Stimulated activated effector memory CD8-positive, alpha-beta T cell treated with anti-CD3 and anti-CD28 coated beads, Interleukin-12 subunit alpha, Interleukin-12 subunit beta, amount 100 ng/mL, for 72 hours (primary cell): ENCODE results near the gene ENOPH1.
"Not testable (repeated sequence)": the region's sequence is repeated elsewhere in the genome, so short reads cannot be mapped to it uniquely, and the experiment has no call there.

Experiments used
- ATAC-seq: fragments of 150-1000 bp; cut with Tn5 transposase; 2 replicates; pipeline ENCODE4 v1.10.0; 2021
- DNase-seq, 2 donors: peaks; one replicate each; pipeline ENCODE4 v3.0.0; 2021 to 2022; ENCODE audit warnings: low spot score in 2 of 2
- H3K27ac Mint-ChIP-seq: one replicate; pipeline ENCODE4 v1.8.0; 2022; ENCODE audit warnings: mild to moderate bottlenecking, mixed read lengths
- H3K36me3 Mint-ChIP-seq: one replicate; pipeline ENCODE4 v1.8.0; 2022; ENCODE audit warnings: mild to moderate bottlenecking, mixed read lengths
- H3K4me1 Mint-ChIP-seq: one replicate; pipeline ENCODE4 v1.8.0; 2022; ENCODE audit warnings: mixed read lengths
- H3K4me3 Mint-ChIP-seq: one replicate; pipeline ENCODE4 v1.8.0; 2022; ENCODE audit warnings: mild to moderate bottlenecking, mixed read lengths
- H3K9me3 Mint-ChIP-seq: one replicate; pipeline ENCODE4 v1.8.0; 2022; ENCODE audit warnings: mixed read lengths

The ENOPH1 gene

DNA sequence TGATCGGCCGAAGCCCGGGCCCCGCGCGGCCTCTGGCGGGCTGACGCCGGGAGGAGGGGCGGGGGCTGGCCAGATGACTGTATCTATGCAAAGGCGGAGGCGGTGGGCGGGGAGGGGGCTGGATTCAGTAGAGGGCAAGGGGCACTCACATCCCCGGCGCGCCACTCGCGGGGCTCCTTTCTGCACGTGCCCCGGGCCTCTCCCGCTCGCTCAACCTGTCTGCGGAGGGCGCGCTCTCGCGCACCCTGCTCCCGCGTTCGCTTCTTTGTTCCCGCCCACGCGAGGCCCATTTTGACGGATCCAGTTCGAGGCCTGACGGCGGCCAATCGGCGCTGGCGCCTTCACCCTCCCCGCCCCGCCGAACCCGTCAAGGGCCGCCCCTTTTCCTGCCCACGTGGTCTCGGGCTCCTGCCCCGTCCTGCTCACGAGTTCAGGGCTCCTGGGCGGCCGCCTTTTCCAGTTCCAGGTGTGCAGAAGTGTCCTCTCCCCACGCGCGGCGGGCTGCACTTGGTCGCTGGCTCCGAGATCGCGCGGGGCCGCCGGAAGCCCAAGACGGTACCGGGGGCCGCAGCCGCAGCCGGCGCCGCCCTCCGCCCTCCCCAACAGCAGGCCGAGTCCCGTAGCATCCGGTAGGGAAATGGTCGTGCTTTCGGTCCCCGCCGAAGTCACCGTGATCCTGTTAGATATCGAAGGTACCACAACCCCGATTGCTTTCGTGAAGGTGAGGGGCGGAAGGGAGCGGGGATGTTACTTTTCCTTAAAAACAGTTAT, at the start of gene ENOPH1, which contains the start of gene HNRNPDL:
Gene ENOPH1 (plus strand): TSS at position 398 of the 771 bp plus-strand sequence. CDS start 240 bp downstream, at position 638.
Gene HNRNPDL (minus strand): TSS at position 270 of the 771 bp plus-strand sequence. CDS start 772 bp downstream, outside the sequence.
- Mint-ChIP-seq H3K36me3 (peaks cover 95% of the 10 kb centered on the region), H3K4me3 (peak within 1 kb of the TSS; percentile 97), H3K27ac (peak within 1 kb of the TSS; percentile 100), H3K4me1 (peaks cover 54% of the 10 kb centered on the region), H3K9me3 (no peaks in the 10 kb centered on the region)
- ATAC-seq (peak; percentile 82), DNase-seq (peak; percentile 97 to 98)

DNA sequence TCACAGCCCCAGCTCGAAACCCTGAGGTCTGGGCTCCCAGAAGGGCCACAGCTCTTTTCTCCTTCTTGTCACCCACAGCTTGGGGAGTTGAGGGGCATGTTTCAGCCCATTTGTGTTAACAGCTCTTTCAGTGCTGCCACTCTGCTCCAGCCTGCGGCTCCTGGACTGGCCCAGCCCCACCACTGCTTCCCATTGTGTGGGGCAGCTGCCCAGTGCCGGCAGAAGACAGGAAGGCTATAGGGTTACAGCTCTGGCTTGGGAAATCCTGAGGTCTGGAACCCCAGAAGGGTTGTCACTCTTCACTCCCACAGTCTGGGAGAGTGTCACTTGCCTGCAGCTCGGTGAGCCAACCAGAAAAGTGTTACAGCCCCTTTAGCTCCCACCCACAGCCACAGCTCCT, 49.6 kb upstream of the ENOPH1 start:
- Mint-ChIP-seq H3K9me3 (no peaks in the 10 kb centered on the region), H3K4me3 (no peak overlapping the region), H3K36me3 (no peaks in the 10 kb centered on the region), H3K4me1 (peaks cover 19% of the 10 kb centered on the region), H3K27ac (no peak overlapping the region)
- ATAC-seq (peak; percentile 13), DNase-seq (no peak)

DNA sequence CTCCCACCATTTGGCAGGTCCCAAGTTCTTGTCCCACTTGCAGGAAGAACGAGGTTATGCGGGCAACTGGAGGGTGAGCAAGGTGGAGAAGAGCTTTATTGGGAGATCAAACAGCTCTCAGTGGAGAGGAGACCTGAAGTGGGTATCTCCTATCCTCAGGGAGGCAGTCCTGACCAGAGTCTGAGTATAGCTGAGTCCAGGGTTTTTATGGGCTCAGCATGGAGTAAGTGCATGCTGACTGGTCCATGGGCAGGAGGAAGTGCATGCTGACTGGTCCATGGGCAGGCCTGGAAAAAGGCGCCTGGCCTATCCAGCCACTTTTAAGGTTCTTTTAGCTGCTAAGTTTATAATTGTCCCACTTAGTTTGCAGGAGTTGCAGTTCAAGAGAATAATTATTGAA, 49.2 kb upstream of the ENOPH1 start:
- ATAC-seq = no peak
- H3K4me3 Mint-ChIP-seq = no peak overlapping the region

DNA sequence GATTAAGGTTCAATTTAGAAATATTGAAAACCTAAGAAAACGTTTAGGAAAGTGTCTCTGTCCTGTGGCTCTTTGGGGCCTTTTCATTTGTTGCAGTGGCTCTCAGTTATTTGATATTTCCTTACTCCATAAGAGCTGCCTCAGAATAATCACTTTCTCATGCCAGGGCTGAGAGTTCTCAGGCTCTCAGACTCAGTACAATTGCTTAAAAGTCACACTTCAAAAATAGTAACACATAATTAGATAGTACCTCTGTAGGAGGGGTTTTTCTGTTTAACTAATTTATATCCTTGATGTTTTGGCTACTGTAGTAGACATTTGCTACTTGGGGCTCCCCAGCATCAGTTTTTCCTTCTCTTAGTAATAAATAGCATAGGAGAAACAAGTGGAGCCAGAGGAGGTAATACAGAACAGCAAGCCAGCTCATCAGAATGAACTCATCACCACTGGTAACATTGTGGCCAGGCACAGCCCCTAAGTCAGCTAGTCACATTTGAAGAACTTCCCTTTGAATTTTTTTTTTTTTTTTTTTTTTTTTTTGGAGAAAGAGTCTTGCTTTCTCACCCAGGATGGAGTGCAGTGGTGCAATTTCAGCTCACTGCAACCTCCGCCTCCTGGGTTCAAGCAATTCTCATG, 48.6 kb upstream of the ENOPH1 start:
- no peak for DNase-seq
- ATAC-seq = peak; percentile 65
- peaks cover 12% of the 10 kb centered on the region for H3K4me1 Mint-ChIP-seq
- no peaks in the 10 kb centered on the region for H3K9me3 Mint-ChIP-seq
- H3K36me3 Mint-ChIP-seq = no peaks in the 10 kb centered on the region
- H3K4me3 Mint-ChIP-seq = no peak overlapping the region
- no peak overlapping the region for H3K27ac Mint-ChIP-seq

More for the DNA sequence above, 49.2 kb upstream of the ENOPH1 start:
- Mint-ChIP-seq H3K27ac (no peak overlapping the region), H3K4me1 (peaks cover 17% of the 10 kb centered on the region), H3K36me3 (no peaks in the 10 kb centered on the region), H3K9me3 (no peaks in the 10 kb centered on the region)
- no peak for DNase-seq

DNA sequence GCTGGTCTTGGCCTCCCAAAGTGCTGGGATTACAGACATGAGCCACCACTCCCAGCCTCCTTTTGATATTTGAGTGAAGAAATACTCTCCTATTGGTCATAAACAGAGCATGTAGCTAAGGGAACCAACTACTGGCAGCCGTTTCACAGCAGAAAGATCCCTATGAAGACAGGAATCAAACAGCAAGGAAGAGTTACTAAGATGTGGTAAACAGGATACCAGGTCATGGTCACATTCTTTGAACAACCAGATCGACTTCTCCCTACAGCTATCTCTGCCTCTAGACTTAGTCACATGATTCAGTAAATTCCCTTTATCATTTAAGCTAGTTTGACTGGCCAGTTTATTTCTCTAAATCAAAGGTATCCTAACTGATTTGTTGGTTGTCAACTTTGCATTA, 47.6 kb upstream of the ENOPH1 start:
- H3K4me1 Mint-ChIP-seq = peaks cover 8% of the 10 kb centered on the region
- DNase-seq (no peak), ATAC-seq (no peak)
- H3K36me3 Mint-ChIP-seq = no peaks in the 10 kb centered on the region
- H3K9me3 Mint-ChIP-seq = no peaks in the 10 kb centered on the region
- no peak overlapping the region for H3K4me3 Mint-ChIP-seq
- no peak overlapping the region for H3K27ac Mint-ChIP-seq

DNA sequence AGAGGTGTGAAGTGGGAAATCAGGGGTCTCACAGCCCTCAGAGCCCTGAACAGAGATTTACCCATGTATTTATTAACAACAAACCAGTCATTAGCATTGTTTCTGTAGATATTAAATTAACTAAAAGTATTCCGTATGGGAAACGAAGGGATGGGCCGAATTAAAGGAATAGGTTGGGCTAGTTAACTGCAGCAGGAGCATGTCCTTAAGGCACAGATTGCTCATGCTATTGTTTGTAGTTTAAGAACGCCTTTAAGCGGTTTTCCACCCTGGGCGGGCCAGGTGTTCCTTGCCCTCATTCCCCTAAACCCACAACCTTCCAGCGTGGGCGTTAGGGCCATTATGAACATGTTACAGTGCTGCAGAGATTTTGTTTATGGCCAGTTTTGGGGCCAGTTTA, 44.1 kb upstream of the ENOPH1 start:
- not testable (repeated sequence) for DNase-seq, H3K27ac Mint-ChIP-seq, H3K9me3 Mint-ChIP-seq, ATAC-seq, H3K36me3 Mint-ChIP-seq, H3K4me3 Mint-ChIP-seq, H3K4me1 Mint-ChIP-seq

DNA sequence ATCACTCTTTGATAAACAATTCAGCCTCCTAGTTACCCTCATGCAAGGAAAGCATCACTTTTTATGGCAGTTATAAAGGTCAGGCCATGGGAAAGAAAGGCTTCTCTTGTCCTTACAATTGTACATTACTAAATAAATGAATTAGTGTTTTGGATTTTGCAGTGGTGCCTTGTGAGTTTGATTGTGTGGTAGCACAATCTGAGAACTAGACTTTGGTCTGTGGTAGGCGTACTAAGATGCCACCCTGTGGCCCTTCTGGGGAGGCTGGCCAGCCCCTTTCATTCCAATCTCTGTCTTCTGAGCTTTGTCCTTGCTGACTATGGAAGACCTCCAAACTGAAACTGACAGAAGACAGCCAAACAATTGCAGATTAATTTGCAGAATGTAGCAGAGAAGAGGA, 42.0 kb upstream of the ENOPH1 start:
- no peaks in the 10 kb centered on the region for H3K36me3 Mint-ChIP-seq
- DNase-seq (no peak), ATAC-seq (no peak)
- peaks cover 6% of the 10 kb centered on the region for H3K4me1 Mint-ChIP-seq
- H3K27ac Mint-ChIP-seq = no peak overlapping the region
- H3K9me3 Mint-ChIP-seq = no peaks in the 10 kb centered on the region
- H3K4me3 Mint-ChIP-seq = no peak overlapping the region

DNA sequence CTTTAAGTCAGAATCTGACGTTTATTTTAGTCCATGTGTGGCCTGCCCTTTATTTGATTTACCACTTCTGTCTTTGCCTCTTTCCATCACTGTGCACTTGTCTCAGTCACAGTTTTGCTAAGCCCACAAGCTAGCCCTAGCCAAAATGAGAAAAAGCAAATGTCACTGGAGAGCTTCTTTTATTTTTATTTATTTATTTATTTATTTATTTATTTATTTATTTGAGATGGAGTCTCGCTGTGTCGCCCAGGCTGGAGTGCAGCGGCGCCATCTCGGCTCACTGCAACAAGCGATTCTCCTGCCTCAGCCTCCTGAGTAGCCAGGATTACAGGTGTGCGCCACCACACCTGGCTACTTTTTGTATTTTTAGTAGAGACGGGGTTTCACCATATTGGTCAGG, 40.3 kb upstream of the ENOPH1 start:
- H3K36me3 Mint-ChIP-seq, H3K27ac Mint-ChIP-seq, H3K9me3 Mint-ChIP-seq, DNase-seq, H3K4me1 Mint-ChIP-seq, H3K4me3 Mint-ChIP-seq, ATAC-seq: not testable (repeated sequence)

DNA sequence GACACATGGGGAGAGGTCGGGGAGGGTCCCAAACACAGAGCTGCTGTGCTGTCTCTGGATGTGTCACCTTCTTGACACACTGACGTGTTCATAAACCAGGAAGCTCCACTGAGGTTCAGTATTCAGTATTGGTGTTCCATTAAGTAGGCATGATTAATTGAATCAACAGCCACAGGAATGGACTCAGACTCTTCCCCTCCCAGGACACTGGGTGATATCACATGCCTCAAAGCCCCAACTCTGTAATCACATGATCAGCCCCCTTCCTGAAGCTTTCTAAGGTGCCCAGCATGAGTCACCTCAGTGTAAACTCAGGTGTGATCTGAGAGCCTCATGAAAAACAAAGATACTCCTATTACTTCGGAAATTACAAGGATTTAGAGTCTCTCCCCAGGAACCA, 35.5 kb upstream of the ENOPH1 start:
- no peaks in the 10 kb centered on the region for H3K36me3 Mint-ChIP-seq
- no peaks in the 10 kb centered on the region for H3K9me3 Mint-ChIP-seq
- no peak for DNase-seq
- H3K4me1 Mint-ChIP-seq = no peaks in the 10 kb centered on the region
- no peak for ATAC-seq
- H3K4me3 Mint-ChIP-seq = no peak overlapping the region
- no peak overlapping the region for H3K27ac Mint-ChIP-seq

DNA sequence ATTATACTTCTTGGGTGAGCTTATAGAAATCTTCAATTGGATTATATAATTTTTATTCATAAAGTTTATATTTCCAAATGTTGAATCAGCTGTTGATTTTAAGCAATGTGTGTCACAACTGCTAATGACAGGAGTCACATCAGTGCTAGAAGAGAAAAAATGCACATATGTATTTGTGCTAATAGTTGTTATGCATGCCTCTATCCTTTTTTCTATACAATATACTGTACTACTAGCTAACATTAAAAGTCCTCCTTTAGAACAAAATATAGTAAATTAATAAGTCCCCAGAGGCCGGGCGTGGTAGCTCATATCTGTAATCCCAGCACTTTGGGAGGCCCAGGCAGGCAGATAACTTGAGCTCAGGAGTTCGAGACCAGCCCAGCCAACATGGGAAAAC, 32.9 kb upstream of the ENOPH1 start:
- ATAC-seq (no peak), DNase-seq (no peak)
- Mint-ChIP-seq H3K36me3 (no peaks in the 10 kb centered on the region), H3K4me1 (no peaks in the 10 kb centered on the region), H3K27ac (no peak overlapping the region), H3K4me3 (no peak overlapping the region), H3K9me3 (no peaks in the 10 kb centered on the region)

DNA sequence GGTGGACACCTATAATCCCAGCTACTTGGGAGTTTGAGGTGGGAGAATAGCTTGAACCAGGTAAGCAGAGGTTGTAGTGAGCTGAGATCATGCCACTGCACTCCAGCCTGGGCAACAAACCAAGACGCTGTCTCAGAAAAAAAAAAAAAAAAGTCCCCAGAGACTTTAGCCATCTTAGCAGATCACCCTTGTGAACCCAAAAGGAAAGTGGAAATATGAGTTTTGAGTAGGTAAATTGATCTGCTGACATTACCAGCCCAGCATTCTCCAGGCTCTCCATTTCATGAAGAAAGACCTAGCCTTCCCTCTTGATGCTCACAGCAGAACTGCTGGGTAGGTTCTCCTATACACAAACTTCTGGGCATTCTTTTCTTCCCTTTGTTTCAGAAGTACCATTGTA, 32.1 kb upstream of the ENOPH1 start:
- H3K9me3 Mint-ChIP-seq = no peaks in the 10 kb centered on the region
- H3K4me1 Mint-ChIP-seq = no peaks in the 10 kb centered on the region
- ATAC-seq (no peak), DNase-seq (no peak)
- H3K4me3 Mint-ChIP-seq = no peak overlapping the region
- H3K27ac Mint-ChIP-seq = no peak overlapping the region
- no peaks in the 10 kb centered on the region for H3K36me3 Mint-ChIP-seq

DNA sequence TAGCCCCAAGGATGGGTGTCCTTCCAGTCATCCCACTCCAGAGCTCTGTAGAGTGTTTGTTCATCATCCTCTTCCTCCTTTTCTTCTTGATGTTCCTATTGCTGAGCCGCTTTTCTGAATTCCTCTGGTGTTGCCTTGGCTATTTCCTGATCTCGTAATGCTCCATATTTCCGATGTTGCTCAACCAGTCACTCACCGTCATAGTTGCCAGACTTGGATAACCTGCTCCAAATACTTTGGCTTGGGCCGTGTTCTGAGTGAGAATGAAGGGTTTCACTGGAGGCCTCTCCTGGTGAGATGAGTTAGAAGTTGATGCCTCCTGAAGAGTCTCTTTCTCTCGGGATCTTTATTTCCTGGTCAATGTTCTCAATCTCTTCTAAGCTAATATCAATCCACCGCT, 28.8 kb upstream of the ENOPH1 start:
- H3K4me1 Mint-ChIP-seq = no peaks in the 10 kb centered on the region
- ATAC-seq (no peak), DNase-seq (no peak)
- H3K36me3 Mint-ChIP-seq = no peaks in the 10 kb centered on the region
- no peak overlapping the region for H3K27ac Mint-ChIP-seq
- no peak overlapping the region for H3K4me3 Mint-ChIP-seq
- no peaks in the 10 kb centered on the region for H3K9me3 Mint-ChIP-seq

DNA sequence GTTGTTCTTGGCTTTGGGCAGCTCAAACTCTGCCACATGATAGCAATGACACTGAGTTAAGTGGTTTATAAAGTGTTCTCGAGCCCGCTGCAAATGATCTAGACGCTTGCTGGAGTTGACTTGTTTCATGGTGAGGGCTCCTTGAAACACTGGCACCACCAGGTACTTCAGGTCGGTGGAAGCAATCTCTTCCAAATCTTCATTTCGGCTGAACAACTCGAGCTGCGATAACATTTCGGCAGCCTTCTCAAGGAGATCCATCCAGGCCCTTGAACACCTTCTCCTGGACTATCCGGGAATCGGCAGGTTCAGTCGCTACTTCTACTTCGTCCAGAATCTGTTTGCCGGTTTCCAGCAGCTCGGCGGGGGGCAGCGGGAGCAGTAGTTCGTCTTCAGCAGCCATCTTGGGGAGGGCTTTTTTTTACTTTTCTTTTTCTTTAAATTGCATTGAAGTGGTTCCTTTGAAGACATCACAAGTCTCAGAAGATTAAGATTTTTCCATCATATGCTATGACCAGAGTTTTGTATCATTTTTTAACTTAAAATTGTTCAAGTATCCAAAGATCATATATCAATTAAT, 28.1 kb upstream of the ENOPH1 start:
- no peaks in the 10 kb centered on the region for H3K36me3 Mint-ChIP-seq
- DNase-seq (no peak), ATAC-seq (no peak)
- no peaks in the 10 kb centered on the region for H3K4me1 Mint-ChIP-seq
- H3K27ac Mint-ChIP-seq = no peak overlapping the region
- no peak overlapping the region for H3K4me3 Mint-ChIP-seq
- H3K9me3 Mint-ChIP-seq = no peaks in the 10 kb centered on the region

DNA sequence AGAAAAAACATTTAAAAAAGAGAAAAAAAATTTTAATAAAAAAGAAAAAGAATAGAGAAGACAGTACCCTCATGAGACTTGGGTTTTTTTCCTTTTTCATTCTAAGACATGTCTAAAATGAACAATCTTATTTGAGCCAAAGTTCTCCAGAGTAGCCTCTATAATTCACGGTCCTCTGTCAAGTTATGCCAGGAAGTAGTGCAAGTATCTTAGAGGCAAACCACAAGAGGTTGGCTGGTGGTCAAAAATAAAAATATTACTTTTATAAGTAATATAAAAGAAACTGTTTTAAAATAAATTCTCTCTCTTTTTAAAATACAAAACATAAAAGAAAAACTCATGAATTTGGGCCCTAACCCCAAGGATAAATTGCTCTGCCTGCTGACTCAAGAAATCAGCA, 26.7 kb upstream of the ENOPH1 start:
- H3K4me1 Mint-ChIP-seq = no peaks in the 10 kb centered on the region
- H3K4me3 Mint-ChIP-seq = no peak overlapping the region
- no peak overlapping the region for H3K27ac Mint-ChIP-seq
- DNase-seq (no peak), ATAC-seq (no peak)
- H3K36me3 Mint-ChIP-seq = no peaks in the 10 kb centered on the region
- H3K9me3 Mint-ChIP-seq = no peaks in the 10 kb centered on the region

DNA sequence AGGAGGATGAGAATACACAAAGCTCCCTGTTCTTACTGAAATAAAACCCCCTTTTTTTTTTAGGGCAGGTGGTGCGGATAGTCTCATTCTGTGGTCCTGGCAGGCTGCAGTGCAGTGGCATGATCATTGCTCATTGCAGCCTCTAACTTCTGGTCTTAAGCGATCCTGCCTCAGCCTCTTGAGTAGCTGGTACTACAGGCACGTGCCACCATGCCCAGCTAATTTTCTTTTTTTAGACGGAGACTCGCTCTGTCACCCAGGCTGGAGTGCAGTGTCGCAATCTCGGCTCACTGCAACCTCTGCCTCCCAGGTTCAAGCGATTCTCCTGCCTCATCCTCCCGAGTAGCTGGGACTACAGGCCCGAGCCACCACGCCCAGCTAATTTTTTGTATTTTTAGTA, 15.3 kb upstream of the ENOPH1 start:
- H3K4me1 Mint-ChIP-seq, ATAC-seq, DNase-seq, H3K36me3 Mint-ChIP-seq, H3K4me3 Mint-ChIP-seq, H3K27ac Mint-ChIP-seq, H3K9me3 Mint-ChIP-seq: not testable (repeated sequence)

DNA sequence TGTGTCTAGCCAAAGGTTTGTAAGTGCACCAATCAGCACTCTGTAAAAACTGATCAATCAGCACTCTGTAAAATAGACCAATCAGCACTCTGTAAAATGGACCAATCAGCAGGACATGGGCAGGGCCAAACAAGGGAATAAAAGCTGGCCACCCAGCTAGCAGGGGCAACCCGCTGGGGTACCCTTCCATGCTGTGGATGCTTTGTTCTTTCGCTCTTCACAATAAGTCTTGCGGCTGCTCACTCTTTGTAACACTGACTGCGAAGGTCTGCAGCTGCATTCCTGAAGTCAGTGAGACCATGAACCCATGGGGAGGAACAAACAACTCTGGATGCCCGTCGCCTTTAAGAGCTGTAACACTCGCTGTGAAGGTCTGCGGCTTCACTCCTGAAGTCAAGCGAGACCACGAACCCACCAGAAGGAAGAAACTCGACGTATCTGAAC, 14.4 kb upstream of the ENOPH1 start:
- DNase-seq (no peak), ATAC-seq (no peak)
- Mint-ChIP-seq H3K9me3 (no peaks in the 10 kb centered on the region), H3K36me3 (no peaks in the 10 kb centered on the region), H3K4me1 (peaks cover 6% of the 10 kb centered on the region), H3K4me3 (peak overlapping the region; percentile 32), H3K27ac (no peak overlapping the region)
